Right ventricle myocardium superior (tissue), 1 donor: ENCODE measurements around the gene SPOCK3. TPM values are rescaled to one million over a fixed set of nuclear protein-coding genes. Genes with fewer than 3 reads are reported as not detected.
"Not testable (repeated sequence)": the region's sequence is repeated elsewhere in the genome, so short reads cannot be mapped to it uniquely, and the experiment has no call there.

Experiments used
- ATAC-seq: fragments of 200-7000 bp; cut with Tn5 transposase; one replicate; pipeline ENCODE4 v1.9.1; 2020; ENCODE audit warnings: mild to moderate bottlenecking; ENCODE audit not compliant: poor library complexity
- DNase-seq: peaks from one replicate; pipeline ENCODE4 v3.0.0-alpha.2; 2020
- intact Hi-C: fragments of 100-400 bp; cut with DNase I; formaldehyde crosslinking; loops from one replicate; pipeline ENCODE4 v1.11.2; 2022
- total RNA-seq: library from RNA; stranded (reverse); fragmentation: NEBNext Ultra II Directional; extraction: Animal tissue kit (Norgen Biotek cat#: 25700); gene quantifications from one replicate; pipeline ENCODE4 v1.2.1, GENCODE V29; 2021
- donor health status: DM: no; HTN: yes; CAD: no; lungs with severe emphysema.

The SPOCK3 gene
- total RNA-seq, 1 donor from 2014 or later: not detected

- intact Hi-C loops: no loop called here
- ATAC-seq (no peak), DNase-seq (no peak)
Measured at GRCh38 chr4:166882221-166882620, 352.1 kb downstream of the SPOCK3 start.

DNA sequence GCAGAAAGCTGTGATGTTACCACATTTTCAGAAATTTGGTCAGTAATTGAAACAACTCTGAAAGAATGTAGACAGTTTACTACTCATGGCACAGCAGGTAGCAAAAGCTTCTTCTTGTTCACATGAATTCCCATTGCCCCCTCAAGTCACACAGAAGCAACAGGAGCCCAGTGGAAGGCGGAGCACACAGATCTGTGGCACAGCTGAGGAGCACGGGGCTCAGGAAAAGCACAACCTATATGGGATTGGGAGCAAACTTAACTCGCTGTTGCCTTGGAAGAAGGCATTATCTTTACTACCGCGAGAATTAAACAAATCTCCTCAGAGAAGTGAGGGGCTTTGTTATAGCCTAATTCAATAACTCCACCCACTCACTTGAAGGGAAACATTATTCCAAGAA lies 358.5 kb downstream of the SPOCK3 start:
- no peak for DNase-seq
- intact Hi-C loops: no loop called here

GRCh38 chr4:166862032-166862431 lies 372.3 kb downstream of the SPOCK3 start:
- DNase-seq (no peak), ATAC-seq (no peak)
- intact Hi-C loops: no loop called here

More for the DNA sequence above, 358.5 kb downstream of the SPOCK3 start:
- no peak for ATAC-seq

DNA sequence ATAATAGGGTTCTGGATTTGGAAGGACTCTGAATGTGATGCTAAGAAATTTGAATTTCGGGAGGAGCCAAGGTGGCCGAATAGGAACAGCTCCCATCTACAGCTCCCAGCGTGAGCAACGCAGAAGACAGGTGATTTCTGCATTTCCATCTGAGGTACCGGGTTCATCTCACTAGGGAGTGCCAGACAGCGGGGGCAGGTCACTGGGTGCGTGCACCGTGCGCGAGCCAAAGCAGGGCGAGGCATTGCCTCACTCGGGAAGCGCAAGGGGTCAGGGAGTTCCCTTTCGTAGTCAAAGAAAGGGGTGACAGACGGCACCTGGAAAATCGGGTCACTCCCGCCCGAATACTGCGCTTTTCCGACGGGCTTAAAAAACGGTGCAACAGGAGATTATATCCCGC lies 383.9 kb downstream of the SPOCK3 start:
- intact Hi-C loops, ATAC-seq, DNase-seq: not testable (repeated sequence)

DNA sequence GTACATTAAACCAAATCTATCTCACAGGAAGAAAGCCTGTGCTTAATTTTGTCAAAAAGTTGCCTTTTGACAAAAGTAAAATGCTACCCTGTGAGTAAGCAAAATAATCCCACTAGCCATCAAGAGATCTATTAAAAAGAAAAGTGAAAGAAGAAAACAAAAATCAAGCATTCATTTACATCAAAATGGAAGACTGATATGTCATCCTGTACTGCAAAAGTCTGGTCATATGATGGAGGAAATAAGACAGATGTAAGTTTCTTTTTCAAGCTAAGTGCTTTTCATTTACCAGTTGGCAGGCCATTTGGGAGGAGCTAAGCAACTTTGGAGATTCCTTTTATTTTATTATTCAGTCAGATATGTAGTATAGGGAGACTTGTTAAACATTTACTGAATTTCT lies 387.4 kb downstream of the SPOCK3 start:
- no peak for ATAC-seq
- intact Hi-C loops: no loop called here
- no peak for DNase-seq

DNA sequence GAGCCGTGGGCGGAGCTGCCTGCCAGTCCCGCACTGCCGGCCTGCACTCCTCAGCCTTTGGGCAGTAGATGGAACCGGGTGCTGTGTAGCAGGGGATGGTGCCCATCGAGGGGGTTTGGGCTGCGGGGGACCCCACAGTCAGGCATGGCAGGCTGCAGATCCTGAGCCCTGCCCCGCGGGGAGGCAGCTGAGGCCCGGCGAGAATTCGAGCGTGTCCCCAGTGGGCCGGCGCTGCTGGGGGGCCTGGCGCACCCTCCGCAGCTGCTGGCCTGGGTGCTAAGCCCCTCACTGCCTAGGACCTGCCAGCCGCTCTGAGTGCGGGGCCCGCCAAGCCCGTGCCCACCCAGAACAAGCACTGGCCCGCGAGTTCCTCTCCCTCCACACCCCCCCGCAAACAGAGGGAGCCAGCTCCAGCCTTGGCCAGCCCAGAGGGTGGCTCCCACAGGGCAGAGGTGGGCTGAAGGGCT lies 391.5 kb downstream of the SPOCK3 start:
- ATAC-seq (no peak), DNase-seq (no peak)
- intact Hi-C loops: no loop called here

- intact Hi-C loops: no loop called here
- no peak for ATAC-seq
Measured at GRCh38 chr4:166839615-166840251, 394.6 kb downstream of the SPOCK3 start.

DNA sequence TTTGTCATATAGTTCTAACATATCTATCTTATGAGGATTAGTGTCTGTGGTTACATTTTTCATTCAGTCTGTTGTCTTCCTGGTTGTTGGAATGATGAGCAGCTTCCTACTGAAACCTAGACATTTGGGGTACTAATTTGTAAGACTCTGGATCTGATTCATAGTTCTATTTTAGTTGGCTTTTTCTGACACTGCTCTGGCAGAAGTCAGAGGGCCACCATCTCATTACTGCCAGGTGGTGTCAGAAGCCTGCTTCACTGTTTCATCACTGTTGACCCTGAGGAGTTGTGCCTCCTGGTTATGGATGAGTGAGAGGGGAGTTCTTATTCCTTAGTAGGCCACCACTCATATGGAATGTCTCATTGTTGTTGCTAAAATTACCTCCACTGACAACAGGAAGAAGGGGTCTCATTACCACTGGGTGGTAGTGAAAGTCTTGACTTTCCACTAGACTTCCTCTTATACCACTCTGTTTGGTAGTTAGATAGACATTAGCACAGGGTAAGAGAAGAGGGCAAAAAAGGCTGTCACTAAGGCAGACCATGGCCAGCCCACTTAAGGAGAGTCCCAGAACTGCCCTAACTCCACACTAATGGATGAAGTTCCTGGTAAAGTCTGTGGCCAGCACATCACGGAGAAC lies 395.2 kb downstream of the SPOCK3 start:
- intact Hi-C loops: no loop called here
- no peak for DNase-seq
- no peak for ATAC-seq

More at GRCh38 chr4:166839615-166840251, 394.6 kb downstream of the SPOCK3 start:
- DNase-seq: no peak

- intact Hi-C loops: no loop called here
- ATAC-seq (no peak), DNase-seq (no peak)
Measured at GRCh38 chr4:166836865-166837264, 397.4 kb downstream of the SPOCK3 start.

DNA sequence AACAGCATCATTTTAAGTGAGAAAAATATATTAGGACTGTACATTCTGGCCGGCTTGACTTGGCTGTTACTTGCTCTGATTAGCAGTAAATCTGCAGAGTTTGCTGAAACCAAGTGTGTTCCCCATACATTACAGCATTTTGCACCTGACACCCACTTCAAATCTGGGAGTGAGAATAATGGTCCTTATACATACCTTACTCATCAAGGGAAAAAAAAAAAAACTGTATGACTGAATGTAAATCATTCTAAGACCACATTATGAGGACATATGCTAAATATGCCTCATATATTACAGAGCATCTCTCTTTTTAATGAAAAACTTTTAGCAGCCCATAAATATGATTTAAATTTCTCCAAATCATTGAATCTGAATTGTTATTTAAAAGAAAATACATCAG lies 406.7 kb downstream of the SPOCK3 start:
- ATAC-seq: no peak
- intact Hi-C loops: no loop called here

DNA sequence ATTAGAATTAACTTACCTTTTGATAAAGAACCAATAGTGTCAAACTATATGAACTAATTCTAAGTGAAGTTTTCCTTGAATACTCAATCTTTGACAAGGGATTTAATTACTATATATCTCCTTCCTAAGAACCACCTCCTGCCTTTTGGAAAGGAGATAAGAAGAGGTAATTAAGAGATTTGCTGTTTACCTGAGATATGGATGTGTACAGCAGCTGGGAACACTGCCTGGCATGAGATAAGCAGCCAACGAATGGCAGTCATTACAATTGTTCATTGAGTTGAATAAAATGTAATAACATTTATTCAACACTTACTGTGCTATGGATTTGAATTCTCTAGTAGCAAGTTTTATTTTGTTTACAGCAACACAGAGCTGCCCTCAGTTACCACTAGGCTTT lies 407.1 kb downstream of the SPOCK3 start:
- intact Hi-C loops: no loop called here
- ATAC-seq: no peak
- DNase-seq: no peak

More for the DNA sequence above, 406.7 kb downstream of the SPOCK3 start:
- no peak for DNase-seq

DNA sequence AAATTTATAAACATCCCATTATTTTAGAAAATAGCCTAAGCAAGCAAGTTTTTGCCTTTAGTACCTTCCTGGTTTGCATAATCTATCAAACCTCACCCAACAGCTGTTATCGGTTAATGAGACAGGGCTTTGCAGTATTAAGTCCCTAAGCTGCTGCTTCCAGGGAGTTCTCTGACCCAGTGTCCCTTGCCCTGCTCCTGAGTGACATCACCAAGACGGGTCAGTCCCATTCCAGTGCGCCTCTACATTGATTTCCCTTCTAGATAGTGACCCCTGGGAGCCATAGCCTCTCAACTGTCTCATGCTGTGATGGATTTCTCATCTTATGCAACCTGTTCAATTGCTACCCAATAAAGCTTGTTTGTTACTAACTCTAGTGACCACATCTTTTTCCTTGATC lies 410.4 kb downstream of the SPOCK3 start:
- DNase-seq (no peak), ATAC-seq (no peak)
- intact Hi-C loops: no loop called here

DNA sequence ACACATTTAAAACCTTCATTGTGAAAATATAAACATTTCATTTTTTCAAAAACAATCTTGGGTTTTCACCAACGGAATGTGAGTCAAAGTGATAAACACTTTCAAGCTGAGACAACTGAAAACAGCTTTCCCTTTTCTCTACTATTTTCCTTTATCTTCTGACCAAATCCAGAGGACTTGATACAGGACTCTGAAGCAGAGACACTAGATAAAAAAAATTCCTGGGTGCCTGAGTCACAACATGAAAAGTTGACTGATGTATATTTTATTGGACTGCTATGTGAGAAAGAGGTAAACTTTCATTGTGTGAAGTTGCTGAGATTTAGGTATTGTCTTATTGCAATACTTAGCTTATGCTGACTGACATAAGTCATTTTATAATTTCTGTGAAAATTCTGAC lies 411.2 kb downstream of the SPOCK3 start:
- DNase-seq (no peak), ATAC-seq (no peak)
- intact Hi-C loops: no loop called here

GRCh38 chr4:166822386-166822785 lies 411.9 kb downstream of the SPOCK3 start:
- ATAC-seq (no peak), DNase-seq (no peak)
- intact Hi-C loops: no loop called here

DNA sequence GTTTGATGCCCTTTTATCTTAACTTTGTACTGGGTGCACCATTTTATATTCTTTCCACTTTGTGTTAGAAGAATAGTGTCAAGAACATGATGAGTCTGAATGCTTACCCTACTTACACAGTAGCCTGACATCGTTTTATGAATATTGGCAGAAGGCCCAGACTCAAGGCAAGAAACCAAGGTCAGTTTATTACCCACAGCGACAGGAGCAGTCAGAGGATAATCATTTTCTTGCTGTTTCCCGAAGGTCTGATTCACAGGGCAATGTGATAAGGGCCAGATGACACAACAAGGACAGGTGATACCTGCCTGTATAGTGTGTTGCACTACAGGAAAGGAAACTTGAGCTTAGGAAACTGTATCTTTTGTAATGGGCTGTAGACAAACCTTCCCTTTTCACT lies 417.4 kb downstream of the SPOCK3 start:
- ATAC-seq: no peak
- intact Hi-C loops: no loop called here
- DNase-seq: no peak

DNA sequence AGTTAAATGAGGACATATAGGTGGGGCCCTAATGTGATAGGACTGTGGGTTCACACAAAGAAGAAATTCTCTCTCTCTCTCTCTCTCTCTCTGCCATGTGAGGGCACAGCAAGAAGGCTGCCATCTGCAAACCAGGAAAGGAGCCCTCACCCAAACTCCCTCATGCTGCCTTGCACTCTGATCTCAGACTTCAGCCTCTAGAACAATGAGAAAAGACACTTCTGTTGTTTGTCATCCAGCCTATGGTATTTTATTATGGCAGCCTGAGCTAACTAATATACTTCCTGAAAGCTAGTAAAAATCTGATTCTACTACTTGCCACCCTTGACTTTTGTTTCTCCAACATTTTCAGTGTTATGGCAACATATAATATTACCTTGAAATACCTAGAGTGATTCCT lies 425.9 kb downstream of the SPOCK3 start:
- DNase-seq (no peak), ATAC-seq (no peak)
- intact Hi-C loops: no loop called here

- intact Hi-C loops: no loop called here
- no peak for ATAC-seq
Measured at GRCh38 chr4:166802346-166802745, 431.9 kb downstream of the SPOCK3 start.

DNA sequence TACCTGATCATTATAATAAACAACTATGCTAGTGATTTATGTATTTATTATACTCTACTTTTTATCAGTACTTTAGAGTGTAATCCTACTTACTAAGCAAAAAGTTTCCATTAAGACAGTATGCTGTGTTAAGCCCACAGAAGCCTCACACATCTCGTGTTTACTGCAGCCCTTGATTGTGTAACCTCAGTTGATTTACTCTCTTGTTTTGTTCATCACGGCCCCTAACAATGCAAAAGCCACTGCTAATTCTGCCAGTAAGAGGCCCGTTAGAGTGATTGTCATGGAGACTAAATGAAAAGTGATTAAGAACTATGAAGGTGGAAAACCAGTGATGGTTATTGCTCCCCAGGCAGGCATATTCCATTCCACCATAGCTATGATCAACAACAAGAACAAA lies 436.2 kb downstream of the SPOCK3 start:
- DNase-seq (no peak), ATAC-seq (no peak)
- intact Hi-C loops: no loop called here

More at GRCh38 chr4:166802346-166802745, 431.9 kb downstream of the SPOCK3 start:
- no peak for DNase-seq

- ATAC-seq: no peak
- intact Hi-C loops: no loop called here
Measured at GRCh38 chr4:166777760-166778159, 456.5 kb downstream of the SPOCK3 start.

GRCh38 chr4:166763018-166763417 lies 471.3 kb downstream of the SPOCK3 start:
- intact Hi-C loops: no loop called here
- ATAC-seq: no peak

More at GRCh38 chr4:166777760-166778159, 456.5 kb downstream of the SPOCK3 start:
- DNase-seq: no peak

More at GRCh38 chr4:166763018-166763417, 471.3 kb downstream of the SPOCK3 start:
- no peak for DNase-seq
